ENCODE results near the gene THSD7B.

DNA sequence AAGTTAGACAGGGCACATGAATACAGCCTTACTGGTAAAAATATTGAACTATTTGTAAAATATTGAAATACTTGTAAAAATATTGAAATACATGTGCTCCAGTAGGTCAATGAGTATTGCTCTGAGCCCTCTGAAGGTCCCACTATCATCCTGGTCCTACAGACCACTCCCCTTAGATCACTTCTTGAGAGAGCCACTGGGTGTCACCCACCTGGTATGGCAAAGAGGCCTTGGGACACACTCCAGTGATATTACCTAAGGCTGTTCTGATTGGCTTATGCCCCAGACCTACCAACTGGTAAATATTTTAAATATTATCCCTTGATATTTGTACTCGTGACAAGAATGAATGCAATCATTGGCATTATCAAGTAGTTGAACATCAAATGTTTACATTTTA lies 5.0 kb downstream of the THSD7B start:
- TF ChIP-seq EZH2 (IDR thresholded peaks at IDR 0.05; ENCODE audit: insufficient read depth, poor library complexity, severe bottlenecking) (no peak), EZH2phosphoT487 (IDR thresholded peaks at IDR 0.05; ENCODE audit: insufficient read depth, low read depth) (no peak)
